ENCODE results near the gene TRAK1.

Gene TRAK1

DNA sequence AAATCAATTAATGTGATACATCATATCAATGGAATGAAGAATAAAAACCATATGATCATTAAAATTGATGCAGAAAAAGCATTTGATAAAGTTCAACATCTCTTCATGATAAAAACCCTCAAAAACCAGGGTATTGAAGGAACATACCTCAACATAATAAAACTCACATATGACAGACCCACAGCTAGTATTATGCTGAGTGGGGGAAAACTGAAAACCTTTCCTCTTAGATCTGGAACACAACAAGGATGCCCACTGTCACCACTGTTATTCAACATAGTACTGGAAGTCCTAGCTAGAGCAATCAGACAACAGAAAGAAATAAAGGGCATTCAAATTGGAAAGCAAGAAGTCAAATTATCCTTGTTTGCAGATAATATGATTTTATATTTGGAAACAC is 144.4 kb downstream of the TRAK1 start:
- no peak for DNase-seq (ENCODE audit: low read depth, low spot score)

DNA sequence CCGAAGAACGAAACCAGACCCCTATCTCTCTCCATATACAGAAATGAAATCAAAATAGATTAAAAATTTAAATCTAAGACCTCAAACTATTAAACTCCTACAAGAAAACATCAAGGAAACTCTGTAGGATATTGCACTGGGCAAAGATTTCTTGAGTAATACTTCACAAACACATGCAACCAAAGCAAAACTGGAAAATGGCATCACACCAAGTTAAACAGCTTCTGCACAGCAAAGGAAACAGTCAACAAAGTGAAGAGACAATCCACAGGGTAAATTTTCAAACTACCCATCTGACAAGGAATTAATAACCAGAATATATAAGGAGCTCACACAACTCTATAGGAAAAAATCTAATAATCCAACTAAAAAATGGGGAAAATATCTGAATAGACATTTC is 145.5 kb downstream of the TRAK1 start:
- DNase-seq (ENCODE audit: low read depth, low spot score), result no peak

DNA sequence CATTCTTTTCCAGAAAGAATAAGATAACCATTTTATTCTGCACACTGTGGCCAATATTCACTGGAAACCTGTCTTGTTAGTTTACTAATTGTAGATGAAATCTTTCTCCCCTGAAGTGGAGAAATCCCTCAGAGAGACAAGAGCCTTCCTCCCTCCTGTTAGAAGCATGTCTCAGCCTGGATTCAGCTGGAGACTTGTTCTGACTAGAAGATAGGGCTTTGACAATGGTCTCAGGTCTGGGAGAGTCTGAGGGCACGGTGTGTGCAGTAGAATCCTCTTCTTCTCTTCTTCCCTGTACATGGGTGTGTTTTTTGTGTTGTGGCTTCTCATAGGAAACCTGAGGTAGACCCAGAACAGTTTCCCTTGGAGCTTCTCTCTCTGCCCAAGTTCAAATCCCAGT is 154.9 kb downstream of the TRAK1 start:
- DNase-seq (ENCODE audit: low read depth, low spot score), result no peak

DNA sequence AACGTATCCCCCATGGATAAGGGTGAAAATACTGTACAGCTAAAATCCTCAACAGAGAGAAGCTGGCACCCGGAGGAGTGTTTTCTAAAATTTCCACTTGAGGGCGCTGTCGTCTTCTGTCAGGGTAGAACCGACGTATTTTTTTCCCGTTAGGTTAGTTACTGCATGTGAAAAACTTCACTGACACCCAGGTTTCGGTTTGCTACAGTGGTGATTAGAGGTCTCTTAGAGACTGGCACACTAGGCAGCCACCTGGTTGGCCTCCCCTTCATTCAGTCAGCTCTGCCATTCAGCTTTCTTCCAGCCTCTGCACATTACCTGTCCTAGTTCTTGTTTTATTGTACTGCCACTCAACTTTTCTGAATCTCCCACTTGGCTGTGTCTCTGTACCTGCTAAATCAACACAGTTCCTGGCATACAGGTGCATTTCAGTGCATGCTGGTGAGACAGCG is 156.4 kb downstream of the TRAK1 start:
- DNase-seq (ENCODE audit: low read depth, low spot score), result no peak

DNA sequence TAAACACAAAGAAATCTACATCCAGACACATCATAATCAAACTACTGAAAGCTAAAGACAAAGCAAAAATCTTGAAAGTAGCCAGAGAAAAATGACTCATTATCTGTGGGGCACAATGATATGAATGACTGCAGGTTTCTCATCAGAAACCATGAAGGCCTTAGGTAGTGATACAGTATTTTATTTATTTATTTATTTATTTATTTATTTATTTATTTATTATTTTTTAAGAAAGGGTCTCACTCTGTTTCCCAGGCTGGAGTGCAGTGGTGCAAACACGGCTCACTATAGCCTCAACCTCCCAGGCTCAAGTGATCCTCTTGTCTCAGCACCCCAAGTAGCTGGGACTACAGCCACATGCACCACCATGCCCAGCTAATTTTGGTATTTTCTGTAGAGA is 159.6 kb downstream of the TRAK1 start:
- no peak for DNase-seq (ENCODE audit: low read depth, low spot score)

DNA sequence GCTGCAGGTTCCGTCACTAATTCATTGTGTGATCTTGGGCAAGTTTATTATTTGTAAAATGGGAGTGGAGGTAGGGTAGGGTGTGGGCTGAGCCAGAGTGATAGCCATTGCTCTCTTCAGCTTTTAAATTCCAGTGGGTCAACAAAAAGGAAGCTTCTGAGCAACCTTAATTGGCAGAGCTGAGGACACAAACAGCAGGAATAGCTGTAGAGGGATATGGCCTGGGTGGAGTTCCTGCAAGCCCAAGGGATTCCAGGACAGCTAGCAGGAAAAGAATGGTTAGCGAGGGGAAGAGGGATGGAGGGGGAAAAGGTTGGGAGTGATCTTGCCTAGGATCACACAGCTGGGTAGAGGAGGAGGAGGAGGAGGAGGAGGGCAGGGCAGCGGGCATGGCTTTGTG is 163.4 kb downstream of the TRAK1 start:
- DNase-seq (ENCODE audit: low read depth, low spot score), result no peak

DNA sequence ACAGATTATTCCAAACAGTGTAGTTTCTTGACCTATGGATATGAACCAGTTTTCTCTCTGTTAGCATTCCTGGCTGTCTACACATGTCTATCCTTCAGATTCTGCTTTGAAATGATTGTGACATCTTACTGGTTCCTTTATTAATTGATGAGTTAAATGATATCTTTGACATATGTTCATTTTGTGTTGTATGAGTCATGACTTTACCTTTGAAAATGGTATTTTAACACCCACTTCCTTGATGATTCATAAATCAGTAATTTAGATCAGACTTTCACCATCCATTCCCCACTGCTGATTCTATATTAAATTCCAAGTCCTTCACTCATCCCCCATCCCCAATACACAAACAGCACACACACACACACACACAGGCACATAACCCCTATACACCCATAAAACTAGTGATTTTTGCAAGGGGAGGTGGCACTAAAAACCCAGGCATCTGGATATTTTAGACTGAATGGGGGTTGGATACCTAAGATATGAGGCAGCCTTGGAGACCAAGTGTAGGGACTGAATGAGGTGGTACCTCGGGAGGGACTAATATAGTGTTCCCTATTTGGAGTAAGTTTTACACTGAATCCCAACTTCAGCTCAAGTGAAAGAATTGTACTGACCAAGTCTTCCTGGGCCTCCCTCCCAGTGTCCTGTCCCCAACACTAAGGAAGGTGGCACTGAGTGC is 165.1 kb downstream of the TRAK1 start:
- DNase-seq (ENCODE audit: low read depth, low spot score), result no peak

DNA sequence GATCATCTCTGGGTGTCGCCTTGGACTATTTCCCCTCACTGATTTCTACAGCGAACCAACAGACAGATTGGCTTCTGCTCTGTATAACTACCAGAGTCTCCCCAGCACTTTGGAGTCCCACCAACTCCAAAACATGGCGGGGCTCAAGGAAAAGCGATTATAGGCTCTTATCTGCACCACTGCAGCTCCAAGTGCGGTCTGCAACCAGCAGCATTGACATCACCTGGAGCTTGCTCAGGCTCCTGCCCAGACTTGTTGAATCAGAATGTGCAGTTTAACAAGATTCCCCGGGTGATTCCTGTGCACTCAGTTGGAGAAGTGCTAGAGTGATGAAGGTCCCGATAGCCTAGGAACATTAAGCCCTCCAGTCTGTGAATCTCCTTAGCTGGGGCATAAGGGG is 165.8 kb downstream of the TRAK1 start:
- no peak for DNase-seq (ENCODE audit: low read depth, low spot score)

DNA sequence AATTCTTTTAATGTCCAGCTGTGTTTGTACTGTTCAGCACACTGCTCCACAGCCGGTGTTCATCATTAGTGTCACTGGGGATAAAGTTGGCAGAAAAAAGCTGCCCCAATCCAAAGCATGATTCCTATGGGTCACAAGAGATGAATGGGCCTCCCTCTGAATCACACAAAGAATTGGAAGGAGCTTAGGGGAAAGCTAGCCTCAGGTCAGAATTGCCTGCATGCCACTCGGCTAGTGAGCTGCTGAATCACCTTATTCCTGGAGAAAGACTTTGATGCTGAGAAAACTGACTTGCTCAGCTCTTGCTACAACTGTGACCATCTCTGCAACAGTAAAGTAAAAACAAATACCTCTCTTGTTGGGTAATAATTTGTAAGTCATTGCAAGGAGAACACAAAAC is 171.4 kb downstream of the TRAK1 start:
- DNase-seq (ENCODE audit: low read depth, low spot score), result no peak

DNA sequence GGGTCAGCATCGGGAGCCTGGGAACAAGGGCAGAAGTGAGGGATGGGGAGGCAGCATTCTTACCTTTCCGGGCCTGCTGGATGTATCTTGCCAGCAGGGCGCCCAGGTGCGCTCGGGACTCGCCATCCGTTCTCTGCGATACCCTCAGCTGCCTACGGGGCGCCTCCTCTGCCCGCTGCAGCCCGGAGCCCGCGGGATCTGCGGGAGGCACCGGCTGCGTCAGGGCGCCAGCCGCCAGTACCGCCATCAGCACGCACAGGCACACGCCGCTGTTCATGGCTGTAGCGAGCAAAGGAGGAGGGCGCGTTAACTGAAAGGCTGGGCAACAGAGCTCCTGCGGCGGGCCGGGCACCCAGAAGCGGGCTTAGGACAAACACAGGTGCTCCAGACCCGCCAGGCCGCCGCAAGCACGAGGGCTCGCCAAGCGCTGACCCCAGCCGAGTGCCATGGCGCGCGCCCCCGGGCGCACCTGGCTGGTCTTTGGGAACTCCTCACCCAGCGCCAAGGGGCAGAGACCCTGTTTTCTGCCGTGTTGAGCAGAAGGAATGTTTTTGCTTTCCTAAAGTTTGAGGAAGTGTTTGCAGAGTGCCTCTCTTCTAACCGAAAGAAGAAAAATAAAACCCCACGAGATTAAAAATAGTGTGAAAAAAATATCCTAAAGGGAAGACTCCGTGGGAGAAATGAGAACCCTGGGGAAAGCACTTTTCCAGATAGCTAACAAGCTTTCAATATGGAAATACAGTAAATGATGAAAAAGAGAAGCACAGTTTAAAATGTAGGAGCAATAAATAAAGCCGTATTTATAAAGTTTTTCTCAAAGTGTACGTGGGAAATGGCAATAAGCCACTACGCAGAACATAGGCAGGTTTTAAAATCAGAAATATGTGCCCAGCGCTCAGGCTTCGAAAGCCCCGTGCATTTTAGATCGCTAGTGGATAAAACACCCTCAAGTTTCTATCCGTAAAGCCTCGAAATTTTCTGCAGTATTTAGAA is 172.5 kb downstream of the TRAK1 start:
- no peak for DNase-seq (ENCODE audit: low read depth, low spot score)

DNA sequence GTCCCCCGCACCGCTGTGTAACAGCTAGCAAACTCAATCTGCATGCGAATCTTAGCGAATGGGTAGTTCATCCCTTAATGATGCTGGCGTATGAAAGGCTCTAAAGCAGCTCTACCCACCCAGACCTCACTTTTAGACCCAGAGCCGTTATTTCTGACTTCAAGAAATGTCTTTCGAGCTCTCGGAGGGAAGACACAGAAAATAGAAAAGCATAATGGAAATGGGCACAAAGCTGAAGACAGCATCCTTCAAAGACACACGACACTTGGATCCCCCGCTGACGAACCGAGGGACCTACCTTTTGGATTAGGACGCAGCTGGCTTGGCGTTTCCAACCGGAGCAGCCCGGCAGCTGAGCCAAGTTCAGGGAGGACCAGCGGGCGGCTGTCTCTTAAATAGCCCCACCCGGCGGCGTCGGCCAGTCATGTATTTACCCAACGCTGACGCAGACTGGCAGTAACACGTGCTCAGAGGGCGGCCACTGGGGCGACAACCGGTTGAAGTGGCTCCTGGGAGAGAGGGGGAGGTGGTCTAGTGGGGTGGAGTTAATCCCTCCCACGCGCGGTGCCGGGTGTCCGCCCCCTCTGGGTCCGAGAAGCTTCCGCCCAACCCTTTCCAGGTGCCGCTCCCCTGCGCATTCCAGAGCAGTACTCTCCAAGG is 173.4 kb downstream of the TRAK1 start:
- peak; percentile 40 for DNase-seq (ENCODE audit: low read depth, low spot score)

DNA sequence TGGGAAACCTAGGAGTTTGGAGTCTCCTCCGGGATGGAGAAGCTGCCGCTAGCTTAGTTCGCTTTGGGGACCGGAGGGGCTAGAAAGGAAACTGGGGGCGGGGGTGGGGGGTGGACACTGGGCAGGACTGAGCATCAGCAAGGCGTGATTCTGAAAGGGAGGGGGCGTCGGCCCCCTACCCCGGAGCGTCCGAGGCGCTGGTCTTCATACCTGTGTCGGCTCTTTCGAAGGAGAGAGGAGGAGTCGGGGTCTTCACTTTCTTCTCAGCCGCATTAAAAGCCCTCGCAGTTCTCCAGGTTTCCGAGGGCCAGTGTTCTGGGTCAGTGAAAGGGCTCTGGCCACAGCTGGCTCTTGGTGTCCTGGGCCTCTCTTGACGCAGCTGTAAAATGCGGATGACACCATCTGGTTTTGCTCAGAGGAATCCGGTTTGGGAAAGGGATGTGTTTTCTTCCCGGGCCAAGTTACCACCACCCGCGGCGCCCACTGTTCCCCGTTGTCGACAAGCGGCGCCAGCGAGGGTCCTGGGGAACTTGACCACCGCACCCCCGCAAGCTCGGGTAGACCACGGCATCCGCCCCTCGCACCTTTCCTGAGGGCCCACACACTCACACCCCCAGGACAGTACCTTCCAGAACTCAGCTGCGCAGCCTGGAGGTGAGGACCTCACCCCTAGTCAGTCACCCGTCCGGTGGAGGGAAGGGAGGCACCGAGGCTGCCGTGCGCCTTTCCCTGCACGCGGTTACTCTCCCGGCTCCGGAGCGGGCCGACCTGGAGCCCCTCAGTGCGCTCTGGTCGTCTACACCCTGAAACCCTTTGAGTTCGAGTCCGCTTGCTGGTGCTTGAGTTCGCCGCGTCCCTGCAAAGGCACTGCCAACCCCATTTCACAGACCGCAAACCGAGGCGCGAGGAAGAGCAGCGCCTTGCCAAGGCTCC is 174.2 kb downstream of the TRAK1 start:
- no peak for DNase-seq (ENCODE audit: low read depth, low spot score)

DNA sequence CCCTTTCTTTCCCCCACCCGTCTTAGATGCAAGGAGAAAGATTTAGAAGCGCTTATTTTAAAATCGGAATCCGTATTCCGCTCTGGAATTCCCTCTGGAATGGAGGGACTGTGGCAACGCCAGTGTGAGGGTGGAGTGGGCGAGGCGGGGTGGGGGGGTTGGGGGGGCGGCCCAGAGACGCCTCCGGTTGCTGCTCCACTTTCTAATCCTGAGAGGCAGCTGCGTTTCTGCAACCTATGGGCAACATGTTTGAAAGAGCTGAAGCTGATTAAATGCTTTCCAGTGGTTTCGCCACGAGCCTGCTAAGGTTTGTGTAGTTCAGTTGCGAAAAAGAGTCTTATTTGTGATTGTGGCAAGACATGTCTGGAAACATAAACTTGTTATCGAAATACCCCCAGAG is 174.9 kb downstream of the TRAK1 start, which contains the start of gene CCK:
CCK (minus strand) TSS at position 101 of the 400 bp plus-strand sequence. CDS start 2,555 bp downstream, outside the sequence.
- DNase-seq (ENCODE audit: low read depth, low spot score), result no peak

DNA sequence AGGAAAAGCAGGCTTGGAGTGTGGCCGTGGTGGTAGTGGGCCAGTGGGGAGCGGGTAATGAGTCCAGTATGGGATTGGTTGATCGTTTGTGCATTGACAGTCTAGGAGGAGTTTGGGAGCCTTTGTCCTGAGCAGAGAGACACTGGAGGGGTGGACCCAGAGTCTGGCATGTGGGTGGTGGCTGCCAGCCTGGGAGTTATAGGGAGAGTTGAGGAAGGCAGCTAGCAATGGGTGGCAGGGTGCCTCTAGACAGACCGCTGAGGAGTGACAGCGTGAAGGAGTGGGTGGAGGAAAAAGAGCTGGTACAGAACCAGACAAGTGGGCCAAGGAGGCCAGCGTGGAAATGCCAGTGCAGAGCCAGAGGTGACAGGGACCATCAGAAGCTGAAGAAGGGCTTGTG is 176.7 kb downstream of the TRAK1 start:
- DNase-seq (ENCODE audit: low read depth, low spot score), result no peak

DNA sequence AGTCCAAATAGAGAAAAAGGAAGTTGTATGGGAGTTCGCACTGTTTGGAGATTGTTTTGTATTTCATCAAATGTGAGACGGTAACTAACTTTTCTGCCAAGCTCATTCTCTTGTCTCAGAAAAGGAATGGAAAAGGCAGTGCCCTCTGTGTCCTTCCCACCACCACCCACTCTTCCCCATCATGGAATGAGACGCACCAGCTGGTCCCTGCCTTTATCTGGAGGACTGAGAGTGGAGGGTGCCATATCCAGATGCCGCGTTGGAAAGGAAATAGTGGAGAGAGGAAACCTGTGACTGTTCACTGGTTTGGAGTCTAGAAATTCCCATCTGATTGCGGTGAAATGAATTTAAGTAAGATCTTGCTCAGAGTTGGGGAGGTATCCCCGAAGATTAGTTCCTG is 178.5 kb downstream of the TRAK1 start:
- no peak for DNase-seq (ENCODE audit: low read depth, low spot score)

DNA sequence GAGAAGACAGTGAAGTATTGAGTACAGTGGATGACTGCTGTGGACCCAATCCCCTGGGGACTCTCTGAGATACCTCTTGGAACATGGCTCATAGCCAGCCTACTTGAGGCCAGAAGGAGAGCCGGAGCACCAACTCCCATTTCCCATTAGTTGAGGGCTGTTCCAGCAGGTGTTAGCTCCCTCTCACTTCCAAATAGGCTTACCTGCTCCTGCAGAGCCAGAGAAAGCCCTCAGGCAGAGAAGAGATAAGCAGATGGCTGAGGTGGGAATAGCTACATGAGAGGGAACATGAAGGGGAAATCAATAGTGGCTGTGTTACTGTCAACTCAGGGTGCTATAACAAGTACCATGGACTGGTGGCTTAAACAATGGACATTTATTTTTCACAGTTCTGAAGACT is 179.4 kb downstream of the TRAK1 start:
- DNase-seq (ENCODE audit: low read depth, low spot score), result no peak

DNA sequence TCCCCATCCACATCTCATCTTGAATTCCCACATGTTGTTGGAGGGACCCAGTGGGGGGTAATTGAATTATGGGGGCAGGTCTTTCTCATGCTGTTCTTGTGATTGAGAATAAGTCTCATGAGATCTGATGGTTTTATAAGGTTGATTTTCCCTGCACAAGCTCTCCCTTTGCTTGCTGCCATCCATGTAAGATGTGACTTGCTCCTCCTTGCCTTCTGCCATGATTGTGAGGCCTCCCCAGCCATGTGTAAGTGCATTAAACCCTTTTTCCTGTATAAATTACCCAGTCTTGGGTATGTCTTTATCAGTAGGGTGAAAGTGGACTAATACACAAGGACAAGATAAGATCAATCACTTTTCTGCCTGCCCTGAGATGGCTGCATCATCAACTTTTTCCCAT is 180.6 kb downstream of the TRAK1 start:
- DNase-seq (ENCODE audit: low read depth, low spot score), result no peak

DNA sequence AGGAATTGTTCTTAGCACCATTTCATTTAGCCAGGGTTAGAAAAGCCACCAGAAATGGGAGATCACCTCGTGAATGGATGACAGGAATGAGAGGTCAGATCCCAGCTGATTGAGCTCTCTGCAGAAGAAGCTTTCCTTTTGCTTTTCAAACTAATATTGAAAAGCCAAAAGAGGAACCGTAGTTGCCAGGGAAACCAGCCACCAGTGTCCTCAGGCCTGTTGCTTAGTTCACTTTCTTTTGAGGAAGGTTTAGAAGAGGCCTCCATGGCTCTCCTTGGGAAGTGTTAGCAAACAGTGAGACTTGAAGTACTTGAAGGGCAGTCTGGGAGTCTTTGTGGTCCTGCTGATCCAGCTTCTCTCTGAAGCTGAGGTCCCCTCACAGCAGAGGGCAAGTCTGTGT is 182.2 kb downstream of the TRAK1 start:
- DNase-seq (ENCODE audit: low read depth, low spot score), result no peak

DNA sequence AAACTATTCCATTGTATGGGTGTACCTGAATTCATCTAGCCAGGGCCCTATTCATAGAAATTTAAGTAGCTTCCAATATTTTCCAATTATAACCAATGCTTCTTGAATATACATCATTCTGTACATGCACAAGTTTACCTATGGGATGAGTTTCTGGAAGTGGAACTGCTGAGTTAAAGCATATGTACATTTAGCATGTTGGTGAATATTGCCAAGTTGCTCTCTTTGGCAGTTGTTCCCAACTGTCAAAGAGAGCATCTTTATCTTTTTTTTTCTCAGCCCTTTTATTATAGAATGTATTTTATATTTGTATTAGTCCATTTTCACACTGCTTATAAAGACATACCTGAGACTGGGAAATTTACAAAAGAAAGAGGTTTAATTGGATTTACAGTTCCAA is 183.1 kb downstream of the TRAK1 start:
- no peak for DNase-seq (ENCODE audit: low read depth, low spot score)

DNA sequence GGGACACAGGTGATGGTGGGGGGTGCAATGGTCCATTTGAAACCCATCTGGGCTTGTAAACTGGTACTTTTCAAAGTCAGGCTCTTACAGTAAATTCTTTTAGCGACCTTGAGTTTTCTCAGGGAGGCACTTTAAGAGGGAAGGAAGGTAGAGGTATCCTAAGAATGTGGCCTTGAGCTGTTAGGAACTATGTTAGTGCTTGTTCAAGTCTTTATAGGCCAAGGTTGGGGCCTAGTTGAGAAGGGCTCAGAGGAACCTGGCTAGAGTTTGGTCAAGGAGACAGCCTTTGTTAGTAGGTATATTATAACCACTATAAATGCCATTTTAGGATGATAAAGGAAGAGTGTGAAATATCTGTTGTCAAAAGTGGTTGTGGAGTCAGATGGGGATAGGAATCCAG is 184.1 kb downstream of the TRAK1 start:
- DNase-seq (ENCODE audit: low read depth, low spot score), result no peak

All from iPS DF 19.7 (cell line).